Neural progenitor cell (in vitro differentiated cells): ENCODE data around the gene CCSER2. TPM values are rescaled to one million over a fixed set of nuclear protein-coding genes. Genes with fewer than 3 reads are reported as not detected.
"Not testable (repeated sequence)": the region's sequence is repeated elsewhere in the genome, so short reads cannot be mapped to it uniquely, and the experiment has no call there.

Experiments
- DNase-seq: peaks from one replicate; pipeline ENCODE4 v3.0.0-alpha.2; 2016; ENCODE audit warnings: low spot score
- H2AFZ ChIP-seq: fragments of 200-600 bp; sonication (generic); replicated peaks from 2 replicates; pipeline ENCODE4 v1.6.1; 2016; ENCODE audit warnings: antibody characterized with exemption
- H3F3A ChIP-seq: fragments of 200-600 bp; sonication (generic); 2 replicates; pipeline ENCODE4 v1.6.1; 2016; ENCODE audit warnings: antibody characterized with exemption, low read depth
- H3K27ac ChIP-seq: fragments of 200-600 bp; sonication (generic); 2 replicates; pipeline ENCODE4 v1.5.1; 2016; ENCODE audit warnings: mild to moderate bottlenecking
- H3K27me3 ChIP-seq: fragments of 200-600 bp; sonication (generic); 2 replicates; pipeline ENCODE4 v1.6.1; 2016; ENCODE audit warnings: mild to moderate bottlenecking, moderate library complexity
- H3K36me3 ChIP-seq: fragments of 200-600 bp; sonication (generic); 2 replicates; pipeline ENCODE4 v1.5.1; 2016
- H3K4me1 ChIP-seq: fragments of 200-600 bp; sonication (generic); 2 replicates; pipeline ENCODE4 v1.6.1; 2016; ENCODE audit warnings: mixed run types
- H3K4me2 ChIP-seq: fragments of 200-600 bp; sonication (generic); 2 replicates; pipeline ENCODE4 v1.6.1; 2016
- H3K4me3 ChIP-seq: fragments of 200-600 bp; sonication (generic); 2 replicates; pipeline ENCODE4 v1.5.1; 2016
- H3K79me2 ChIP-seq: fragments of 200-600 bp; sonication (generic); 2 replicates; pipeline ENCODE4 v1.6.1; 2016; ENCODE audit warnings: low read depth
- H3K9ac ChIP-seq: fragments of 200-600 bp; sonication (generic); 2 replicates; pipeline ENCODE4 v1.6.1; 2016
- H3K9me3 ChIP-seq: fragments of 200-600 bp; sonication (generic); 2 replicates; pipeline ENCODE4 v1.5.1; 2016; ENCODE audit warnings: low read depth
- H4K20me1 ChIP-seq: fragments of 200-600 bp; sonication (generic); 2 replicates; pipeline ENCODE4 v1.6.1; 2016; ENCODE audit warnings: low read depth
- H3K27ac Mint-ChIP-seq: 3 replicates; pipeline ENCODE4 v1.8.0; 2021; ENCODE audit warnings: mixed read lengths
- H3K27me3 Mint-ChIP-seq: 2 replicates; pipeline ENCODE4 v1.8.0; 2022; ENCODE audit warnings: low read depth, mild to moderate bottlenecking, inconsistent platforms, moderate library complexity, mixed read lengths; ENCODE audit not compliant: insufficient read depth
- H3K36me3 Mint-ChIP-seq: 3 replicates; pipeline ENCODE4 v1.8.0; 2021; ENCODE audit warnings: mixed read lengths
- H3K4me1 Mint-ChIP-seq: 3 replicates; pipeline ENCODE4 v1.8.0; 2021; ENCODE audit warnings: mixed read lengths
- H3K4me3 Mint-ChIP-seq: 3 replicates; pipeline ENCODE4 v1.8.0; 2021; ENCODE audit warnings: mild to moderate bottlenecking, moderate library complexity, mixed read lengths
- H3K9me3 Mint-ChIP-seq: 3 replicates; pipeline ENCODE4 v1.8.0; 2020; ENCODE audit warnings: mixed read lengths
- EZH2 ChIP-seq: fragments of 200-600 bp; sonication (generic); IDR thresholded peaks from 2 replicates; pipeline ENCODE4 v1.6.1; 2017; ENCODE audit warnings: antibody characterized with exemption, mild to moderate bottlenecking, moderate library complexity
- EZH2phosphoT487 ChIP-seq: fragments of 200-600 bp; sonication (generic); IDR thresholded peaks from 2 replicates; pipeline ENCODE4 v1.6.1; 2017; ENCODE audit warnings: antibody characterized with exemption
- total RNA-seq: library from RNA; depleted of rRNA; stranded (reverse); fragments of >200 nt; gene quantifications from 2 replicates; pipeline ENCODE4 v1.2.3, GENCODE V29; 2015; ENCODE audit warnings: low replicate concordance
- TF ChIP-seq, protein P1 (sequence below): fragments of 200-600 bp; sonication (generic); IDR thresholded peaks from 2 replicates; pipeline ENCODE4 v1.5.1; 2017; ENCODE audit warnings: antibody characterized with exemption, mild to moderate bottlenecking

CCSER2 gene
- total RNA-seq, 1 donor from 2014 or later = 39.3 TPM

DNA sequence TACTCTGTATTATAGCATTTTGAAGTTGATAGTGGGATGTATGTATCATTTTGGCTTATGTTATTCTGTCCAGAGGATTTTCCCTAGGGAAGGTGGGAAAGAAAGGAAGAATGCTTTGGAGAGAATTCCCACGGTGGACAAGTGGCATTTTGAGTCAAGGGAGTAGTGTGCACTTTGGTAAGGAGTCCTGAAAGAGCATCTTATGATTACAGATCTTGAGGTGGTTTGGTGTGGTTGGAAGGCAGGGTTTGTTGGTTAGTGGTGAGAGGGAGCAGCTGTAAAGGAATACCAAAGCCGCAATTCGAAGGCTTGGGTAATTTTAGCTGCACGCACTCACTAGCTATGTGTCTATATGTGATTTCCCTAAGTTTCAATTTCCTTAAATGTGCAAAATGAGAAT is 16.1 kb downstream of the CCSER2 start:
- Mint-ChIP-seq H3K9me3 (peaks cover 35% of the 10 kb centered on the region), H3K36me3 (peaks cover 40% of the 10 kb centered on the region), H3K27ac (no peak overlapping the region), H3K4me3 (no peak overlapping the region), H3K4me1 (no peaks in the 10 kb centered on the region), H3K27me3 (peaks cover 2% of the 10 kb centered on the region)
- H2AFZ ChIP-seq = no peak overlapping the region
- TF ChIP-seq EZH2phosphoT487 (no peak), EZH2 (no peak)
- TF ChIP-seq, protein P1, sequence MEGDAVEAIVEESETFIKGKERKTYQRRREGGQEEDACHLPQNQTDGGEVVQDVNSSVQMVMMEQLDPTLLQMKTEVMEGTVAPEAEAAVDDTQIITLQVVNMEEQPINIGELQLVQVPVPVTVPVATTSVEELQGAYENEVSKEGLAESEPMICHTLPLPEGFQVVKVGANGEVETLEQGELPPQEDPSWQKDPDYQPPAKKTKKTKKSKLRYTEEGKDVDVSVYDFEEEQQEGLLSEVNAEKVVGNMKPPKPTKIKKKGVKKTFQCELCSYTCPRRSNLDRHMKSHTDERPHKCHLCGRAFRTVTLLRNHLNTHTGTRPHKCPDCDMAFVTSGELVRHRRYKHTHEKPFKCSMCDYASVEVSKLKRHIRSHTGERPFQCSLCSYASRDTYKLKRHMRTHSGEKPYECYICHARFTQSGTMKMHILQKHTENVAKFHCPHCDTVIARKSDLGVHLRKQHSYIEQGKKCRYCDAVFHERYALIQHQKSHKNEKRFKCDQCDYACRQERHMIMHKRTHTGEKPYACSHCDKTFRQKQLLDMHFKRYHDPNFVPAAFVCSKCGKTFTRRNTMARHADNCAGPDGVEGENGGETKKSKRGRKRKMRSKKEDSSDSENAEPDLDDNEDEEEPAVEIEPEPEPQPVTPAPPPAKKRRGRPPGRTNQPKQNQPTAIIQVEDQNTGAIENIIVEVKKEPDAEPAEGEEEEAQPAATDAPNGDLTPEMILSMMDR = no peak
- no peaks in the 10 kb centered on the region for H3K9me3 ChIP-seq
- no peak for DNase-seq
- H3K27me3 ChIP-seq = no peaks in the 10 kb centered on the region
- peaks cover 78% of the 10 kb centered on the region for H3K79me2 ChIP-seq
- no peak overlapping the region for H3K27ac ChIP-seq
- peaks cover 3% of the 10 kb centered on the region for H3K4me1 ChIP-seq
- H4K20me1 ChIP-seq = peaks cover 2% of the 10 kb centered on the region
- H3K9ac ChIP-seq = no peak overlapping the region
- no peaks in the 10 kb centered on the region for H3F3A ChIP-seq
- no peaks in the 10 kb centered on the region for H3K36me3 ChIP-seq
- H3K4me2 ChIP-seq = no peak overlapping the region
- H3K4me3 ChIP-seq = no peak overlapping the region

DNA sequence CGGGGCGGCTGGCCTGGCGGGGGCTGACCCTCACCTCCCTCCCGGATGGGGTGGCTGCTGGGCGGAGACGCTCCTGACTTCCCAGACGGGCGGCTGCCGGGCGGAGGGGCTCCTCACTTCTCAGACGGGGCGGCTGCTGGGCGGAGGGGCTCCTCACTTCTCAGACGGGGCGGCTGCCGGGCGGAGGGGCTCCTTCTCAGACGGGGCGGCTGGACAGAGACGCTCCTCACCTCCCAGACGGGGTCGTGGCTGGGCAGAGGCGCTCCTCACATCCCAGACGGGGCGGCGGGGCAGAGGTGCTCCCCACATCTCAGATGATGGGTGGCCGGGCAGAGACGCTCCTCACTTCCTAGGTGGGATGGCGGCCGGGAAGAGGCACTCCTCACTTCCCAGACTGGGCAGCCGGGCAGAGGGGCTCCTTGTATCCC is 19.2 kb downstream of the CCSER2 start:
- H3K79me2 ChIP-seq = peaks cover 75% of the 10 kb centered on the region
- not testable (repeated sequence) for H3K9ac ChIP-seq, DNase-seq, H3K4me1 ChIP-seq, H4K20me1 ChIP-seq, H3K9me3 ChIP-seq, H3K4me1 Mint-ChIP-seq, H3K4me2 ChIP-seq, H3F3A ChIP-seq, H2AFZ ChIP-seq, H3K27me3 ChIP-seq, H3K36me3 ChIP-seq, H3K4me3 ChIP-seq, H3K4me3 Mint-ChIP-seq, H3K27me3 Mint-ChIP-seq, H3K27ac Mint-ChIP-seq, H3K27ac ChIP-seq
- Mint-ChIP-seq H3K36me3 (peaks cover 35% of the 10 kb centered on the region), H3K9me3 (peaks cover 32% of the 10 kb centered on the region)

DNA sequence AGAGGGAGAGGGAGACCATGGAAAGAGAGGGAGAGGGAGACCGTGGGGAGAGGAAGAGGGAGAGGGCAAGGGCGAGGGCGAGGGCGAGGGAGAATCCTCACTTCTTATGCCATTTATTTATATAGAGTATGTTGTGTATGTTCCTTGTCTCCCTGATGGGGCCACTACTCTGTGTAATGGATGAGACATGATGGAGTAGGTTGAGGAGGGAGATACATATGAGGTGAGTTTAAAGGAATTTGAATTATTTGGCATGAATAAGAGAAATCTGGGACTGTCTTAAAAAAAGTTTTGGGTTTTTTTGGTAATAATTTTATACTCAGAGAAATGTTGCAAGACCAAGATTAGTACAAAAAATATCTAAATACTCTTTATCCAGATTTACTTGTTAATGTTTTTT is 20.1 kb downstream of the CCSER2 start:
- H3K4me3 Mint-ChIP-seq = no peak overlapping the region
- H3K27ac Mint-ChIP-seq = no peak overlapping the region

DNA sequence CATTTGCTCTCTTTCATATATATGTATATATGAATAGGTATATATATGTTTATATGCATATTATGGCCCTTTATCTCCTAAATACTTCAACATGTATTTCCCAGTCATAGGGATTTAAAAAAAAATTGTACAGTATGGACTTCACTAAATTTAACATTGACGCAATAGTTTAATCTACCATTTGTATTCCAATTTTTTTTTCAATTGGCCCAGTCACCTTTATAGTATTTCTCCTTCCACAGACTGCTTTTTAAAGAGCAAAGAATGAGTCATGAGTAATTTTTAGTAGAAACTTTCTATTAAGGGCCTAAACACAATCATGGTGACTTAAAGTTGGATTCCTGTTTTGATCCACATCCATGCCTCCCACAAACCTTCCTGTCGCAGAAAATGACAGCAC is 20.5 kb downstream of the CCSER2 start:
- H3K4me3 ChIP-seq = no peak overlapping the region
- TF ChIP-seq EZH2phosphoT487 (no peak), EZH2 (no peak)
- TF ChIP-seq, protein P1 = no peak
- Mint-ChIP-seq H3K27ac (no peak overlapping the region), H3K4me3 (no peak overlapping the region), H3K36me3 (peaks cover 27% of the 10 kb centered on the region), H3K27me3 (peaks cover 2% of the 10 kb centered on the region), H3K9me3 (peaks cover 29% of the 10 kb centered on the region), H3K4me1 (no peaks in the 10 kb centered on the region)
- no peaks in the 10 kb centered on the region for H3K36me3 ChIP-seq
- H3F3A ChIP-seq = no peaks in the 10 kb centered on the region
- no peak overlapping the region for H3K27ac ChIP-seq
- no peak overlapping the region for H3K9ac ChIP-seq
- H3K79me2 ChIP-seq = peaks cover 78% of the 10 kb centered on the region
- H2AFZ ChIP-seq = no peak overlapping the region
- no peak overlapping the region for H3K4me2 ChIP-seq
- H3K4me1 ChIP-seq = peaks cover 3% of the 10 kb centered on the region
- H4K20me1 ChIP-seq = peaks cover 16% of the 10 kb centered on the region
- no peak for DNase-seq
- no peaks in the 10 kb centered on the region for H3K27me3 ChIP-seq
- H3K9me3 ChIP-seq = no peaks in the 10 kb centered on the region

More for the DNA sequence above, 20.1 kb downstream of the CCSER2 start:
- no peak overlapping the region for H2AFZ ChIP-seq
- H4K20me1 ChIP-seq = peaks cover 14% of the 10 kb centered on the region
- H3K27me3 Mint-ChIP-seq = peaks cover 2% of the 10 kb centered on the region
- H3K27ac ChIP-seq = no peak overlapping the region
- no peak overlapping the region for H3K9ac ChIP-seq
- H3F3A ChIP-seq = no peaks in the 10 kb centered on the region
- peaks cover 29% of the 10 kb centered on the region for H3K9me3 Mint-ChIP-seq
- DNase-seq = no peak
- H3K4me1 ChIP-seq = no peaks in the 10 kb centered on the region
- H3K36me3 ChIP-seq = no peaks in the 10 kb centered on the region
- peaks cover 78% of the 10 kb centered on the region for H3K79me2 ChIP-seq
- H3K4me3 ChIP-seq = no peak overlapping the region
- no peaks in the 10 kb centered on the region for H3K9me3 ChIP-seq
- no peak overlapping the region for H3K4me2 ChIP-seq
- TF ChIP-seq EZH2phosphoT487 (no peak), EZH2 (no peak)
- TF ChIP-seq, protein P1 = no peak
- peaks cover 31% of the 10 kb centered on the region for H3K36me3 Mint-ChIP-seq
- no peaks in the 10 kb centered on the region for H3K4me1 Mint-ChIP-seq
- H3K27me3 ChIP-seq = no peaks in the 10 kb centered on the region
